SIG-M5 treated with dmso at 0.1 percent for 504 hours (cell line): ENCODE data around the gene FEV.
A peak's percentile ranks its signal among the peaks of the same experiment; 100 is the strongest.

Source experiments
- DNase-seq: peaks from one replicate; lab custom pipeline; 2025; ENCODE audit not compliant: unreplicated experiment; lab: John Stamatoyannopoulos, UW

FEV gene

GRCh38 chr2:218985021-218985324 is at the start of gene FEV:
TSS of gene FEV (minus strand) at chr2:218985184. CDS start at chr2:218985075, 109 bp downstream.
- DNase-seq: no peak

GRCh38 chr2:219032051-219032745 is 47.2 kb upstream of the FEV start:
- DNase-seq: no peak

GRCh38 chr2:219031005-219031738 is 46.2 kb upstream of the FEV start:
- DNase-seq: no peak

- no peak for DNase-seq
Observed at GRCh38 chr2:219030177-219030940, 45.4 kb upstream of the FEV start.

GRCh38 chr2:219029829-219030165 is 44.8 kb upstream of the FEV start:
- DNase-seq: peak; percentile 70

GRCh38 chr2:219028996-219029828 is 44.2 kb upstream of the FEV start:
- DNase-seq: no peak

GRCh38 chr2:219028141-219028540 is 43.2 kb upstream of the FEV start:
- no peak for DNase-seq

GRCh38 chr2:219027511-219028055 is 42.6 kb upstream of the FEV start:
- DNase-seq: no peak

GRCh38 chr2:219026946-219027345 is 42.0 kb upstream of the FEV start:
- no peak for DNase-seq

- no peak for DNase-seq
Observed at GRCh38 chr2:219025637-219026585, 40.9 kb upstream of the FEV start.

- no peak for DNase-seq
Observed at GRCh38 chr2:219024059-219024458, 39.1 kb upstream of the FEV start.

- no peak for DNase-seq
Observed at GRCh38 chr2:219023045-219023605, 38.1 kb upstream of the FEV start.

- no peak for DNase-seq
Observed at GRCh38 chr2:219022616-219023015, 37.6 kb upstream of the FEV start.

- DNase-seq: no peak
Observed at GRCh38 chr2:219022041-219022440, 37.1 kb upstream of the FEV start.

- DNase-seq: no peak
Observed at GRCh38 chr2:219021591-219021990, 36.6 kb upstream of the FEV start.

- peak; percentile 15 for DNase-seq
Observed at GRCh38 chr2:219020604-219021365, 35.8 kb upstream of the FEV start.

- no peak for DNase-seq
Observed at GRCh38 chr2:219019436-219019835, 34.5 kb upstream of the FEV start.

- no peak for DNase-seq
Observed at GRCh38 chr2:219018726-219019125, 33.7 kb upstream of the FEV start.

- no peak for DNase-seq
Observed at GRCh38 chr2:219018286-219018685, 33.3 kb upstream of the FEV start.
